NB4 (cell line): Measurements from ENCODE around the gene CIB4.

ENCODE experiments used
- CTCF ChIP-seq: IDR thresholded peaks from one replicate; pipeline ENCODE4 v1.5.1; 2012; ENCODE audit warnings: low read depth, low read length
- MYC ChIP-seq: IDR thresholded peaks from 2 replicates; pipeline ENCODE4 v1.6.1; 2011; ENCODE audit warnings: low read depth, low read length
- POLR2A ChIP-seq: IDR thresholded peaks from 2 replicates; pipeline ENCODE4 v1.6.1; 2011; ENCODE audit warnings: mild to moderate bottlenecking; ENCODE audit not compliant: insufficient read length; ENCODE audit errors: extremely low read depth

DNA sequence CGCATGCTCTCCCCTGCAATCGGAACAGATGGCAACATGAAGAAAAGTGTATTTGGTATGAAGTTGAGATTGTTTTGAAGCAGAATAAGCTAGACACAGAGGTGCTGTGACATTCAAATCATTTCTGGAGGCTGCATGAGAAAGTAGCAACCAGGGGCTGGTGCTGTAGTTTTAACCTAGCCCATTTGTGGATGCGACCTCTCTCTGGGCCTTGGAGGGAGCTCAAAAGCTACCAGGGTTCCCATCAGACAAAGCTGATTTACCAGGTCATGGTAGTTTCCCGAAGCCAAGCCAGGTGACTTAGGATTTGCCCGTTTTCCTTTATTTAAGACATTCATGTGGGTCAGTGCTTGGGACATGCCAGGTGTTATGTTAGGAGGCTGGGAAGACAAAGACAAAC lies 77.5 kb downstream of the CIB4 start:
- TF ChIP-seq POLR2A (no peak), MYC (no peak), CTCF (no peak)
